ENCODE measurements around the gene KMT2B. TPM values are rescaled to one million over a fixed set of nuclear protein-coding genes. Genes with fewer than 3 reads are reported as not detected.

Gene KMT2B
- polyA plus RNA-seq, 2 of the 4 experiments (the other 2 are of a cell fraction): 17.8 to 39.4 TPM

DNA sequence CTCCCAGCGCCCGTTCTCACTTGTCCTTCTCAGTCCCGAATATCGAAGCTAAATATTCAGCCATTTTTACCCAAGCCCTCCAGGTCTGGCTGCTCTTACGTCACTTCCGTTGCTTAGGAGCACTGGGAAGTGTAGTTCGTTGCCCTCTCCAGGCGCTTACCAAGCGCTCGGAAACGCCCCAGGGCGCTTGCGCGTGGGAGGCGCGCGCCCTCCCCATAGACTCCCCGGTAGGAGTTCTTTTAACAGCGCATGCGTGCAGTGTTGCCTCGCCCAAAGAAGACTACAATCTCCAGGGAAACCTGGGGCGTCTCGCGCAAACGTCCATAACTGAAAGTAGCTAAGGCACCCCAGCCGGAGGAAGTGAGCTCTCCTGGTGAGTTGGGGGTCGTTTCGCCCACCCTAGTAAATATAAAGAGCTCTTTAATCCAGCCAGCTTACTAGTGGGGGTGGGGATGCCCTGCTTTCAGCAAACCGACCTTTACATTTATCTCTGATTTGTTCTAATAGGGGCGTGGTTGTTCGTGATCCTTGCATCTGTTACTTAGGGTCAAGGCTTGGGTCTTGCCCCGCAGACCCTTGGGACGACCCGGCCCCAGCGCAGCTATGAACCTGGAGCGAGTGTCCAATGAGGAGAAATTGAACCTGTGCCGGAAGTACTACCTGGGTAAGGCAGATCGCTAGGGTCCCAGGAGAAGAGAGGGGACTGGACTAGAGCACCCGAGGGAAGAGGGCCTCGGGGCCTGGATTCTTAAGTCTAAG is 27.7 kb downstream of the KMT2B start, which contains the start of the genes PSENEN and U2AF1L4 (continued):
- TF ChIP-seq, protein P1, sequence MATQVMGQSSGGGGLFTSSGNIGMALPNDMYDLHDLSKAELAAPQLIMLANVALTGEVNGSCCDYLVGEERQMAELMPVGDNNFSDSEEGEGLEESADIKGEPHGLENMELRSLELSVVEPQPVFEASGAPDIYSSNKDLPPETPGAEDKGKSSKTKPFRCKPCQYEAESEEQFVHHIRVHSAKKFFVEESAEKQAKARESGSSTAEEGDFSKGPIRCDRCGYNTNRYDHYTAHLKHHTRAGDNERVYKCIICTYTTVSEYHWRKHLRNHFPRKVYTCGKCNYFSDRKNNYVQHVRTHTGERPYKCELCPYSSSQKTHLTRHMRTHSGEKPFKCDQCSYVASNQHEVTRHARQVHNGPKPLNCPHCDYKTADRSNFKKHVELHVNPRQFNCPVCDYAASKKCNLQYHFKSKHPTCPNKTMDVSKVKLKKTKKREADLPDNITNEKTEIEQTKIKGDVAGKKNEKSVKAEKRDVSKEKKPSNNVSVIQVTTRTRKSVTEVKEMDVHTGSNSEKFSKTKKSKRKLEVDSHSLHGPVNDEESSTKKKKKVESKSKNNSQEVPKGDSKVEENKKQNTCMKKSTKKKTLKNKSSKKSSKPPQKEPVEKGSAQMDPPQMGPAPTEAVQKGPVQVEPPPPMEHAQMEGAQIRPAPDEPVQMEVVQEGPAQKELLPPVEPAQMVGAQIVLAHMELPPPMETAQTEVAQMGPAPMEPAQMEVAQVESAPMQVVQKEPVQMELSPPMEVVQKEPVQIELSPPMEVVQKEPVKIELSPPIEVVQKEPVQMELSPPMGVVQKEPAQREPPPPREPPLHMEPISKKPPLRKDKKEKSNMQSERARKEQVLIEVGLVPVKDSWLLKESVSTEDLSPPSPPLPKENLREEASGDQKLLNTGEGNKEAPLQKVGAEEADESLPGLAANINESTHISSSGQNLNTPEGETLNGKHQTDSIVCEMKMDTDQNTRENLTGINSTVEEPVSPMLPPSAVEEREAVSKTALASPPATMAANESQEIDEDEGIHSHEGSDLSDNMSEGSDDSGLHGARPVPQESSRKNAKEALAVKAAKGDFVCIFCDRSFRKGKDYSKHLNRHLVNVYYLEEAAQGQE (IDR thresholded peaks at IDR 0.05): no peak
- TF ChIP-seq RCOR1 (IDR thresholded peaks at IDR 0.05; ENCODE audit: low read depth, low read length) (no peak), CHD4 (IDR thresholded peaks at IDR 0.05; ENCODE audit: borderline replicate concordance) (no peak), EP300 (IDR thresholded peaks at IDR 0.05) (no peak), CHD2 (IDR thresholded peaks at IDR 0.05; ENCODE audit: low read length, partially characterized antibody) (no peak), MAFK (IDR thresholded peaks at IDR 0.05; ENCODE audit: partially characterized antibody) (no peak), RARB (CRISPR knock-in tag; IDR thresholded peaks at IDR 0.05) (no peak), SMC3 (IDR thresholded peaks at IDR 0.05) (no peak), ELK1 (IDR thresholded peaks at IDR 0.05; ENCODE audit: low read depth, low read length) (no peak), ESRRA (IDR thresholded peaks at IDR 0.05; ENCODE audit: borderline replicate concordance, low read length) (no peak), HDAC2 (IDR thresholded peaks at IDR 0.05) (no peak), HEYL (CRISPR knock-in tag; IDR thresholded peaks at IDR 0.05) (no peak), ZSCAN20 (CRISPR knock-in tag; IDR thresholded peaks at IDR 0.05) (no peak), NPAS2 (CRISPR knock-in tag; IDR thresholded peaks at IDR 0.05; ENCODE audit: borderline replicate concordance) (no peak), PHF8 (IDR thresholded peaks at IDR 0.05; ENCODE audit: borderline replicate concordance, low read depth) (no peak; the same call in 1 of the 2 replicates), EHF (CRISPR knock-in tag; IDR thresholded peaks at IDR 0.05) (no peak), ZFP36 (IDR thresholded peaks at IDR 0.05; ENCODE audit: borderline replicate concordance, partially characterized antibody) (no peak), RFX5 (IDR thresholded peaks at IDR 0.05) (no peak), BCL3 (IDR thresholded peaks at IDR 0.05) (no peak; the same call in none of the 3 replicates), CBX8 (IDR thresholded peaks at IDR 0.05) (no peak), E2F6 (IDR thresholded peaks at IDR 0.05; ENCODE audit: borderline replicate concordance, low read depth) (no peak), RNF2 (IDR thresholded peaks at IDR 0.05; ENCODE audit: borderline replicate concordance, low read depth) (no peak), ZNF302 (CRISPR knock-in tag; IDR thresholded peaks at IDR 0.05) (no peak), RAD21 (conservative IDR thresholded peaks at IDR 0.05 in 1 of 2, IDR thresholded peaks at IDR 0.05 in 1 of 2) (no peak), TFCP2L1 (CRISPR knock-in tag; IDR thresholded peaks at IDR 0.05) (no peak), NFE2L2 (conservative IDR thresholded peaks at IDR 0.05; ENCODE audit: low read length) (no peak), FOSL2 (IDR thresholded peaks at IDR 0.05) (no peak), FOSL2 (CRISPR knock-in tag; IDR thresholded peaks at IDR 0.05) (no peak)
- TF ChIP-seq, protein P2, sequence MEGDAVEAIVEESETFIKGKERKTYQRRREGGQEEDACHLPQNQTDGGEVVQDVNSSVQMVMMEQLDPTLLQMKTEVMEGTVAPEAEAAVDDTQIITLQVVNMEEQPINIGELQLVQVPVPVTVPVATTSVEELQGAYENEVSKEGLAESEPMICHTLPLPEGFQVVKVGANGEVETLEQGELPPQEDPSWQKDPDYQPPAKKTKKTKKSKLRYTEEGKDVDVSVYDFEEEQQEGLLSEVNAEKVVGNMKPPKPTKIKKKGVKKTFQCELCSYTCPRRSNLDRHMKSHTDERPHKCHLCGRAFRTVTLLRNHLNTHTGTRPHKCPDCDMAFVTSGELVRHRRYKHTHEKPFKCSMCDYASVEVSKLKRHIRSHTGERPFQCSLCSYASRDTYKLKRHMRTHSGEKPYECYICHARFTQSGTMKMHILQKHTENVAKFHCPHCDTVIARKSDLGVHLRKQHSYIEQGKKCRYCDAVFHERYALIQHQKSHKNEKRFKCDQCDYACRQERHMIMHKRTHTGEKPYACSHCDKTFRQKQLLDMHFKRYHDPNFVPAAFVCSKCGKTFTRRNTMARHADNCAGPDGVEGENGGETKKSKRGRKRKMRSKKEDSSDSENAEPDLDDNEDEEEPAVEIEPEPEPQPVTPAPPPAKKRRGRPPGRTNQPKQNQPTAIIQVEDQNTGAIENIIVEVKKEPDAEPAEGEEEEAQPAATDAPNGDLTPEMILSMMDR (IDR thresholded peaks at IDR 0.05): no peak
- TF ChIP-seq, protein P3, sequence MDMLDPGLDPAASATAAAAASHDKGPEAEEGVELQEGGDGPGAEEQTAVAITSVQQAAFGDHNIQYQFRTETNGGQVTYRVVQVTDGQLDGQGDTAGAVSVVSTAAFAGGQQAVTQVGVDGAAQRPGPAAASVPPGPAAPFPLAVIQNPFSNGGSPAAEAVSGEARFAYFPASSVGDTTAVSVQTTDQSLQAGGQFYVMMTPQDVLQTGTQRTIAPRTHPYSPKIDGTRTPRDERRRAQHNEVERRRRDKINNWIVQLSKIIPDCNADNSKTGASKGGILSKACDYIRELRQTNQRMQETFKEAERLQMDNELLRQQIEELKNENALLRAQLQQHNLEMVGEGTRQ (IDR thresholded peaks at IDR 0.05): no peak; the same call in 1 of the 2 replicates
- TF ChIP-seq, protein P4, sequence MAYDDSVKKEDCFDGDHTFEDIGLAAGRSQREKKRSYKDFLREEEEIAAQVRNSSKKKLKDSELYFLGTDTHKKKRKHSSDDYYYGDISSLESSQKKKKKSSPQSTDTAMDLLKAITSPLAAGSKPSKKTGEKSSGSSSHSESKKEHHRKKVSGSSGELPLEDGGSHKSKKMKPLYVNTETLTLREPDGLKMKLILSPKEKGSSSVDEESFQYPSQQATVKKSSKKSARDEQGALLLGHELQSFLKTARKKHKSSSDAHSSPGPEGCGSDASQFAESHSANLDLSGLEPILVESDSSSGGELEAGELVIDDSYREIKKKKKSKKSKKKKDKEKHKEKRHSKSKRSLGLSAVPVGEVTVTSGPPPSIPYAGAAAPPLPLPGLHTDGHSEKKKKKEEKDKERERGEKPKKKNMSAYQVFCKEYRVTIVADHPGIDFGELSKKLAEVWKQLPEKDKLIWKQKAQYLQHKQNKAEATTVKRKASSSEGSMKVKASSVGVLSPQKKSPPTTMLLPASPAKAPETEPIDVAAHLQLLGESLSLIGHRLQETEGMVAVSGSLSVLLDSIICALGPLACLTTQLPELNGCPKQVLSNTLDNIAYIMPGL (CRISPR knock-in tag; IDR thresholded peaks at IDR 0.05; ENCODE audit: borderline replicate concordance): no peak

All from A549 (cell line).